Measurements from ENCODE around the gene ARL6IP5. TPM values are rescaled to one million over a fixed set of nuclear protein-coding genes. Genes with fewer than 3 reads are reported as not detected.

Gene ARL6IP5
- total RNA-seq, 4 donors from 2014 or later = 100 to 142 (median 110) TPM

DNA sequence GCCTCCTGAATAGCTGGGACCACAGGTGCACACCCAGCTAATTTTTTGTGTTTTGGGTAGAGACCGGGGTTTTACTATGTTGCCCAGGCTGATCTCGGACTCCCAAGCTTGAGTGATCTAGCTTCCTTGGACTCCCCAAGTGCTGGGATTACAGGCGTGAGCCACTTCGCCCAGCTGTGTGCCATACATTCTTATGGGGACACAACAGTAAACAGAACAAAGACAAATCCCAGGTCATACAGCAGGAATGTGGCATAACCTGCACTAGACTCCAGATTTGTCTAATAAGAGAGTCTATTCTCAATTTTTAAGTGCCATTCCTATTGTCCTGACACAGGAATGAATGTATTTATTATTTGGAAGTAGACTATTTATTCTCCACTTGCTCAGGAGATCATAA, 17.6 kb downstream of the ARL6IP5 start:
- H3K36me3 ChIP-seq = peaks cover 8 to 43% (median 35%) of the 10 kb centered on the region in 4 donors
- no peaks in the 10 kb centered on the region for H3K27me3 ChIP-seq
- no peak overlapping the region for H3K4me3 ChIP-seq
- 92% methylated on average over 4 of the region's 4 CpGs for WGBS
- TF ChIP-seq, protein P1, sequence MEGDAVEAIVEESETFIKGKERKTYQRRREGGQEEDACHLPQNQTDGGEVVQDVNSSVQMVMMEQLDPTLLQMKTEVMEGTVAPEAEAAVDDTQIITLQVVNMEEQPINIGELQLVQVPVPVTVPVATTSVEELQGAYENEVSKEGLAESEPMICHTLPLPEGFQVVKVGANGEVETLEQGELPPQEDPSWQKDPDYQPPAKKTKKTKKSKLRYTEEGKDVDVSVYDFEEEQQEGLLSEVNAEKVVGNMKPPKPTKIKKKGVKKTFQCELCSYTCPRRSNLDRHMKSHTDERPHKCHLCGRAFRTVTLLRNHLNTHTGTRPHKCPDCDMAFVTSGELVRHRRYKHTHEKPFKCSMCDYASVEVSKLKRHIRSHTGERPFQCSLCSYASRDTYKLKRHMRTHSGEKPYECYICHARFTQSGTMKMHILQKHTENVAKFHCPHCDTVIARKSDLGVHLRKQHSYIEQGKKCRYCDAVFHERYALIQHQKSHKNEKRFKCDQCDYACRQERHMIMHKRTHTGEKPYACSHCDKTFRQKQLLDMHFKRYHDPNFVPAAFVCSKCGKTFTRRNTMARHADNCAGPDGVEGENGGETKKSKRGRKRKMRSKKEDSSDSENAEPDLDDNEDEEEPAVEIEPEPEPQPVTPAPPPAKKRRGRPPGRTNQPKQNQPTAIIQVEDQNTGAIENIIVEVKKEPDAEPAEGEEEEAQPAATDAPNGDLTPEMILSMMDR (IDR thresholded peaks at IDR 0.05) = no peak
- TF ChIP-seq EP300 (IDR thresholded peaks at IDR 0.05) (no peak), POLR2AphosphoS5 (IDR thresholded peaks at IDR 0.05) (no peak), POLR2A (IDR thresholded peaks at IDR 0.05; ENCODE audit: low read depth) (no peak)
- no peak for DNase-seq (ENCODE audit: extremely low spot score)
- no peak overlapping the region for H3K27ac ChIP-seq (replicated peaks in 1 of 4)
- intact Hi-C loops (cut with DNase I) = no loop called here
- H3K4me1 ChIP-seq = peaks cover 36 to 63% (median 59%) of the 10 kb centered on the region in 4 donors
- no peaks in the 10 kb centered on the region for H3K9me3 ChIP-seq

DNA sequence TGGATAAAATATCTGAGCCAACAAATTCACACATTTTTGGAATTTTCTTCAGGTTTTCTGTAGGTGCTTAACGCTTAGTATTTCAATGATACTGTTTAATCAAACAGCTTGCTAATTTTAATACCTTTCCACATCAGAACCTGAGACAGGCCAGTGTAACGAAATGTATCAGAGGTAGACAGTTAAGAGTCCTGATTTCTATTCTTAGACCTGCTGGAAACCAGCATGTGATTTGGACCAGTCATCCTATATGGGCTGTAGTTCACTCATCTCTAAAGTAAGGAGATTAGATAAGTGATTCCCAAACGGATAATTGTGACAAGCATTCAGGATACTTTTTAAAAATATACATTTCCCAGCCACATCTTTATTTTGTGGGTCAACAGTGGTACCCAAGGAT, 18.4 kb downstream of the ARL6IP5 start:
- Histone ChIP-seq H3K27me3 (no peaks in the 10 kb centered on the region), H3K27ac (replicated peaks in 1 of 4) (no peak overlapping the region), H3K4me3 (no peak overlapping the region), H3K36me3 (peaks cover 8 to 48% (median 33%) of the 10 kb centered on the region in 4 donors), H3K4me1 (peaks cover 31 to 56% (median 53%) of the 10 kb centered on the region in 4 donors), H3K9me3 (no peaks in the 10 kb centered on the region)
- DNase-seq (ENCODE audit: extremely low spot score) = no peak
- TF ChIP-seq POLR2AphosphoS5 (IDR thresholded peaks at IDR 0.05) (no peak), EP300 (IDR thresholded peaks at IDR 0.05) (no peak), POLR2A (IDR thresholded peaks at IDR 0.05; ENCODE audit: low read depth) (no peak)
- TF ChIP-seq, protein P1 (IDR thresholded peaks at IDR 0.05) = no peak
- intact Hi-C loops (cut with DNase I) = no loop called here
- WGBS = 92% methylated on average over 3 of the region's 3 CpGs

DNA sequence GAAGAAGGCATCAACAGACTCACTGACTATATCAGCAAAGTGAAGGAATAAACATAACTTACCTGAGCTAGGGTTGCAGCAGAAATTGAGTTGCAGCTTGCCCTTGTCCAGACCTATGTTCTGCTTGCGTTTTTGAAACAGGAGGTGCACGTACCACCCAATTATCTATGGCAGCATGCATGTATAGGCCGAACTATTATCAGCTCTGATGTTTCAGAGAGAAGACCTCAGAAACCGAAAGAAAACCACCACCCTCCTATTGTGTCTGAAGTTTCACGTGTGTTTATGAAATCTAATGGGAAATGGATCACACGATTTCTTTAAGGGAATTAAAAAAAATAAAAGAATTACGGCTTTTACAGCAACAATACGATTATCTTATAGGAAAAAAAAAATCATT, 19.8 kb downstream of the ARL6IP5 start:
- Histone ChIP-seq H3K27me3 (no peaks in the 10 kb centered on the region), H3K27ac (replicated peaks in 1 of 4) (no peak overlapping the region), H3K9me3 (no peaks in the 10 kb centered on the region), H3K36me3 (peaks cover 8 to 48% (median 33%) of the 10 kb centered on the region in 4 donors), H3K4me1 (peaks cover 31 to 47% (median 41%) of the 10 kb centered on the region in 4 donors), H3K4me3 (no peak overlapping the region)
- WGBS = 79% methylated on average over 8 of the region's 8 CpGs
- no peak for DNase-seq (ENCODE audit: extremely low spot score)
- intact Hi-C loops (cut with DNase I) = no loop called here
- TF ChIP-seq, protein P1 (IDR thresholded peaks at IDR 0.05) = no peak
- TF ChIP-seq POLR2AphosphoS5 (IDR thresholded peaks at IDR 0.05) (no peak), POLR2A (IDR thresholded peaks at IDR 0.05; ENCODE audit: low read depth) (no peak), EP300 (IDR thresholded peaks at IDR 0.05) (no peak)

DNA sequence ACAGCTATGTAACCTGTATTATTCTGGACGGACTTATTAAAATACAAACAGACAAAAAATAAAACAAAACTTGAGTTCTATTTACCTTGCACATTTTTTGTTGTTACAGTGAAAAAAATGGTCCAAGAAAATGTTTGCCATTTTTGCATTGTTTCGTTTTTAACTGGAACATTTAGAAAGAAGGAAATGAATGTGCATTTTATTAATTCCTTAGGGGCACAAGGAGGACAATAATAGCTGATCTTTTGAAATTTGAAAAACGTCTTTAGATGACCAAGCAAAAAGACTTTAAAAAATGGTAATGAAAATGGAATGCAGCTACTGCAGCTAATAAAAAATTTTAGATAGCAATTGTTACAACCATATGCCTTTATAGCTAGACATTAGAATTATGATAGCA, 20.6 kb downstream of the ARL6IP5 start:
- Histone ChIP-seq H3K4me1 (peaks cover 31 to 40% (median 34%) of the 10 kb centered on the region in 4 donors), H3K9me3 (no peaks in the 10 kb centered on the region), H3K27me3 (no peaks in the 10 kb centered on the region), H3K4me3 (no peak overlapping the region), H3K36me3 (peaks cover 8 to 48% (median 32%) of the 10 kb centered on the region in 4 donors), H3K27ac (replicated peaks in 1 of 4) (peak overlapping the region in 3 of 4 donors; percentile 10 to 44 (median 43))
- intact Hi-C loops (cut with DNase I) = no loop called here
- no peak for DNase-seq (ENCODE audit: extremely low spot score)
- TF ChIP-seq POLR2AphosphoS5 (IDR thresholded peaks at IDR 0.05) = no peak
- 24% methylated on average over 3 of the region's 3 CpGs for WGBS

DNA sequence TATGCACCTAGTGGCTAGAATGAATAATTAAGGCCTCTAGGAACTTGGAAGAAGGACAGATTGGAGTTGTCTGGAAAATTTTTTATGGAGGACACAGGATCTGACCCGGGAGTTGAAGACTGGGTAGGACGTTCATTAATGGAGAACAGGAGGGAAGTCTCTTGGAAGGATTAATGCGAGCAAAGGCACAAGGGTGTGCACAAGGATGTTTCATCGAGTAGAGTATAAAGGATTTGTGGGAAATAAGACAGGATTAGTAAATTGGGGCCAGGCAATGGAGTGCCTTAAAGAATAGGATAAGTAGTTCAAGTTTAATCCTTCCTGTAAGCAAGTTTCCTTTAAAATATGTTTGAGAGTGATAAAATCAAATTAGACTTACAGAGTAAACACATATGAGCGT, 23.1 kb downstream of the ARL6IP5 start:
- Histone ChIP-seq H3K27ac (replicated peaks in 1 of 4) (no peak overlapping the region), H3K4me3 (no peak overlapping the region), H3K4me1 (peaks cover 23 to 31% (median 29%) of the 10 kb centered on the region in 4 donors), H3K36me3 (peaks cover 0 to 38% (median 19%) of the 10 kb centered on the region in 4 donors), H3K9me3 (no peaks in the 10 kb centered on the region), H3K27me3 (no peaks in the 10 kb centered on the region)
- no peak for DNase-seq (ENCODE audit: extremely low spot score)
- intact Hi-C loops (cut with DNase I) = no loop called here
- 82% methylated on average over 5 of the region's 5 CpGs for WGBS
- TF ChIP-seq POLR2AphosphoS5 (IDR thresholded peaks at IDR 0.05) (no peak), POLR2A (IDR thresholded peaks at IDR 0.05; ENCODE audit: low read depth) (no peak), EP300 (IDR thresholded peaks at IDR 0.05) (no peak)
- TF ChIP-seq, protein P1 (IDR thresholded peaks at IDR 0.05) = no peak

Data from esophagus muscularis mucosa (tissue), 4 donors.